GM12801 (cell line): ENCODE results near the gene JAG1.

Experiments used
- CTCF ChIP-seq: IDR thresholded peaks from one replicate; pipeline ENCODE4 v1.5.1; 2011; ENCODE audit warnings: control low read depth; ENCODE audit not compliant: insufficient read length; ENCODE audit errors: extremely low read depth

Gene JAG1

GRCh38 chr20:10665791-10666190 lies 8.0 kb downstream of the JAG1 start:
- no peak for TF ChIP-seq CTCF

- no peak for TF ChIP-seq CTCF
These were observed 8.7 kb downstream of the JAG1 start for GRCh38 chr20:10665027-10665561.

- TF ChIP-seq CTCF, result no peak
These were observed 10.0 kb downstream of the JAG1 start for GRCh38 chr20:10663756-10664155.

- no peak for TF ChIP-seq CTCF
These were observed 10.9 kb downstream of the JAG1 start for GRCh38 chr20:10662661-10663458.

- no peak for TF ChIP-seq CTCF
These were observed 11.6 kb downstream of the JAG1 start for GRCh38 chr20:10662151-10662550.

GRCh38 chr20:10661261-10661660 lies 12.5 kb downstream of the JAG1 start:
- no peak for TF ChIP-seq CTCF

GRCh38 chr20:10660661-10661060 lies 13.1 kb downstream of the JAG1 start:
- TF ChIP-seq CTCF, result no peak
